SK-N-SH (cell line): Measurements from ENCODE around the gene ADK. TPM values are rescaled to one million over a fixed set of nuclear protein-coding genes. Genes with fewer than 3 reads are reported as not detected.

Source experiments
- CTCF ChIA-PET: fragments of 300-600, 350-600 bp; formaldehyde crosslinking; extraction: SDS; loops from one replicate; lab custom pipeline; 2021; lab: Yijun Ruan, JAX
- POLR2A ChIA-PET: fragments of 350-600 bp; sonication (Branson Sonifier 250); formaldehyde crosslinking; extraction: SDS; loops from one replicate; lab custom pipeline; 2020; ENCODE audit warnings: antibody characterized with exemption, inconsistent platforms; lab: Yijun Ruan, JAX
- DNase-seq: peaks from one replicate; pipeline ENCODE4 v3.0.0; 2012
- H2AFZ ChIP-seq: fragments of 200-600 bp; sonication (generic); 2 replicates; pipeline ENCODE4 v1.8.1; 2016; ENCODE audit warnings: antibody characterized with exemption, mild to moderate bottlenecking, low read depth
- H3F3A ChIP-seq: fragments of 200-600 bp; sonication (generic); replicated peaks from 2 replicates; pipeline ENCODE3; 2016; ENCODE audit warnings: antibody characterized with exemption, mild to moderate bottlenecking; ENCODE audit not compliant: insufficient read depth
- H3K27ac ChIP-seq, 2 experiments: fragments of 200-500 bp in 1 of 2; fragments of 200-600 bp in 1 of 2; sonication (Bioruptor generic) in 1 of 2; sonication (generic), shearing (Covaris generic) in 1 of 2; 2 replicates each; pipeline versions ENCODE4 v1.5.1 to v1.6.1; 2014 to 2016; ENCODE audit warnings: low read depth in 2 of 2, inconsistent platforms in 1 of 2, low read length in 1 of 2, mild to moderate bottlenecking in 1 of 2, mixed read lengths in 1 of 2
- H3K27me3 ChIP-seq: fragments of 200-600 bp; sonication (generic), shearing (Covaris generic); 2 replicates; pipeline ENCODE4 v1.6.1; 2016; ENCODE audit warnings: mixed run types; ENCODE audit not compliant: insufficient read depth
- H3K36me3 ChIP-seq, 2 experiments: fragments of 200-500 bp in 1 of 2; fragments of 200-600 bp in 1 of 2; sonication (Bioruptor generic) in 1 of 2; sonication (generic) in 1 of 2; replicated peaks in 1 of 2; 2 replicates each; pipeline versions ENCODE3 to v1.5.1; 2014 to 2016; ENCODE audit warnings: low read length in 1 of 2, mild to moderate bottlenecking in 1 of 2; ENCODE audit not compliant: insufficient read depth in 2 of 2, control insufficient read depth in 1 of 2
- H3K4me1 ChIP-seq, 2 experiments: fragments of 200-500 bp in 1 of 2; fragments of 200-600 bp in 1 of 2; sonication (Bioruptor generic) in 1 of 2; sonication (generic), shearing (Covaris generic) in 1 of 2; 2 replicates each; pipeline versions ENCODE4 v1.5.1 to v1.6.1; 2014 to 2016; ENCODE audit warnings: low read depth in 1 of 2, low read length in 1 of 2, mixed run types in 1 of 2; ENCODE audit not compliant: insufficient read depth in 2 of 2, control insufficient read depth in 1 of 2
- H3K4me2 ChIP-seq: fragments of 200-600 bp; sonication (generic), shearing (Covaris generic); 2 replicates; pipeline ENCODE4 v1.6.1; 2017; ENCODE audit warnings: mixed run types
- H3K4me3 ChIP-seq, 2 experiments: fragments of 200-500 bp in 1 of 2; fragments of 200-600 bp in 1 of 2; sonication (Bioruptor generic) in 1 of 2; sonication (generic), shearing (Covaris generic) in 1 of 2; 2 replicates each; pipeline versions ENCODE4 v1.5.1 to v1.8.1; 2014 to 2016; ENCODE audit warnings: low read depth in 2 of 2, inconsistent platforms in 1 of 2, low read length in 1 of 2, mild to moderate bottlenecking in 1 of 2, mixed read lengths in 1 of 2, moderate library complexity in 1 of 2
- H3K79me2 ChIP-seq: fragments of 200-600 bp; sonication (generic); 2 replicates; pipeline ENCODE4 v1.8.1; 2017; ENCODE audit warnings: mild to moderate bottlenecking; ENCODE audit not compliant: insufficient read depth
- H3K9ac ChIP-seq: fragments of 200-600 bp; sonication (generic); 2 replicates; pipeline ENCODE4 v1.6.1; 2017; ENCODE audit warnings: mixed run types
- H3K9me2 ChIP-seq: fragments of 200-600 bp; sonication (generic); 2 replicates; pipeline ENCODE4 v1.6.1; 2017; ENCODE audit warnings: mixed run types
- H3K9me3 ChIP-seq: fragments of 200-600 bp; sonication (generic); 2 replicates; pipeline ENCODE4 v1.6.1; 2017; ENCODE audit warnings: mixed run types, mild to moderate bottlenecking, moderate library complexity
- H4K20me1 ChIP-seq: fragments of 200-600 bp; sonication (generic); 2 replicates; pipeline ENCODE4 v1.6.1; 2017; ENCODE audit warnings: mild to moderate bottlenecking, mixed run types; ENCODE audit not compliant: insufficient read depth
- CHD2 ChIP-seq: fragments of 150-350 bp; IDR thresholded peaks from 2 replicates; pipeline ENCODE4 v1.6.1; 2018; ENCODE audit warnings: low read length; ENCODE audit not compliant: partially characterized antibody
- CTCF ChIP-seq: fragments of 200-600 bp; sonication (generic); IDR thresholded peaks from 2 replicates; pipeline ENCODE4 v1.6.1; 2017; ENCODE audit warnings: antibody characterized with exemption, mild to moderate bottlenecking, moderate library complexity
- EZH2phosphoT487 ChIP-seq: fragments of 200-600 bp; sonication (generic); IDR thresholded peaks from 2 replicates; pipeline ENCODE4 v1.6.1; 2017; ENCODE audit warnings: low read depth, mixed run types, mild to moderate bottlenecking, antibody characterized with exemption, moderate library complexity, borderline replicate concordance
- FOSL2 ChIP-seq: IDR thresholded peaks from 2 replicates; pipeline ENCODE4 v1.4.0; 2012; ENCODE audit warnings: low read depth, mild to moderate bottlenecking, moderate library complexity, borderline replicate concordance
- FOXJ3 ChIP-seq: sonication (generic); formaldehyde crosslinking; IDR thresholded peaks from 2 replicates; pipeline ENCODE4 v1.5.1; 2020; ENCODE audit warnings: mild to moderate bottlenecking, missing genetic modification reagents
- MAX ChIP-seq: IDR thresholded peaks from 2 replicates; pipeline ENCODE4 v1.4.0; 2012; ENCODE audit warnings: low read depth
- MEF2A ChIP-seq: IDR thresholded peaks from 2 replicates; pipeline ENCODE4 v1.4.0; 2012; ENCODE audit warnings: low read depth, borderline replicate concordance
- NRF1 ChIP-seq: IDR thresholded peaks from 2 replicates; pipeline ENCODE4 v1.6.1; 2012; ENCODE audit warnings: low read depth, mild to moderate bottlenecking, low read length
- RAD21 ChIP-seq: IDR thresholded peaks from 2 replicates; pipeline ENCODE4 v1.6.1; 2012; ENCODE audit warnings: mild to moderate bottlenecking, low read length
- RFX5 ChIP-seq: IDR thresholded peaks from 2 replicates; pipeline ENCODE4 v1.6.1; 2012; ENCODE audit warnings: mild to moderate bottlenecking, improper control_type of control experiment, low read length
- SMC3 ChIP-seq: IDR thresholded peaks from 2 replicates; pipeline ENCODE4 v1.6.1; 2012; ENCODE audit warnings: low read depth, low read length, improper control_type of control experiment
- TAF1 ChIP-seq: IDR thresholded peaks from 2 replicates; pipeline ENCODE4 v1.6.1; 2012; ENCODE audit warnings: low read depth, mild to moderate bottlenecking, low read length, moderate library complexity, borderline replicate concordance
- TEAD4 ChIP-seq: IDR thresholded peaks from 2 replicates; pipeline ENCODE4 v1.4.0; 2012; ENCODE audit warnings: mild to moderate bottlenecking, borderline replicate concordance; ENCODE audit not compliant: insufficient read depth
- YY1 ChIP-seq: IDR thresholded peaks from 2 replicates; pipeline ENCODE4 v1.4.0; 2012; ENCODE audit warnings: low read depth, mild to moderate bottlenecking
- WGBS: methylation state at CpG from one replicate; pipeline ENCODE4 v1.1.6; 2017; ENCODE audit warnings: low lambda C conversion rate; 5-methylcytosine and 5-hydroxymethylcytosine counted together
- polyA plus RNA-seq, 3 experiments: library from polyadenylated mRNA; depleted of rRNA; stranded (reverse); fragments of >200 nt; gene quantifications; 2 replicates each; pipeline ENCODE4 v1.2.3, GENCODE V29; 2012
- TF ChIP-seq, protein P1 (sequence below): IDR thresholded peaks from 2 replicates; pipeline ENCODE4; 2012
- TF ChIP-seq, protein P2 (sequence below): IDR thresholded peaks from 2 replicates; pipeline ENCODE4 v1.6.1; 2012; ENCODE audit warnings: mild to moderate bottlenecking, low read depth, low read length, moderate library complexity
- TF ChIP-seq, protein P3 (sequence below): IDR thresholded peaks from 2 replicates; pipeline ENCODE4 v1.4.0; 2012; ENCODE audit warnings: low read depth, borderline replicate concordance

Gene ADK
- polyA plus RNA-seq, 1 of the 3 experiments (the other 2 are of a cell fraction): 25.1 TPM

DNA sequence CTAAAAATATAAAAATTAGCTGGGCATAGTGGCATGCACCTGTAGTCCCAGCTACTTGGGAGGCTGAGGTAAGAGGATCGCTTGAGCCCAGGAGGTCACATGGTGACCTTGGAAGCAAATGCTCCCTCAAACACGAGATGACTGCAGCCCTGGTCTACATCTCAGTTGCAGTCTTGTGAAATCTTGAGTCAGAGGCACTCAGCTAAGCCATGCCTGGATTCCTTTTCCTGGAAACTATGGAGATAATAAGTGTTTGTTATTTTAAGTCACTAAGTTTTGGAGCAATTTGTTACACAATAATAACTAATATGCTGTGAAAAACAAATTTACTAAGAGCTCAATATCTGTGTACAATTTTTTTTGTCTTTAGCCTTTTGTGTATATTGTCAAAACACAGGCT lies 391.1 kb downstream of the ADK start (continued):
- TF ChIP-seq, protein P1, sequence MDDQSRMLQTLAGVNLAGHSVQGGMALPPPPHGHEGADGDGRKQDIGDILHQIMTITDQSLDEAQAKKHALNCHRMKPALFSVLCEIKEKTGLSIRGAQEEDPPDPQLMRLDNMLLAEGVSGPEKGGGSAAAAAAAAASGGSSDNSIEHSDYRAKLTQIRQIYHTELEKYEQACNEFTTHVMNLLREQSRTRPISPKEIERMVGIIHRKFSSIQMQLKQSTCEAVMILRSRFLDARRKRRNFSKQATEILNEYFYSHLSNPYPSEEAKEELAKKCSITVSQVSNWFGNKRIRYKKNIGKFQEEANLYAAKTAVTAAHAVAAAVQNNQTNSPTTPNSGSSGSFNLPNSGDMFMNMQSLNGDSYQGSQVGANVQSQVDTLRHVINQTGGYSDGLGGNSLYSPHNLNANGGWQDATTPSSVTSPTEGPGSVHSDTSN: no peak
- TF ChIP-seq TAF1 (no peak), RFX5 (no peak), CHD2 (no peak), TEAD4 (no peak)

GRCh38 chr10:74543276-74543675 lies 392.3 kb downstream of the ADK start:
- H3K9ac ChIP-seq: no peak overlapping the region
- TF ChIP-seq, protein P2, sequence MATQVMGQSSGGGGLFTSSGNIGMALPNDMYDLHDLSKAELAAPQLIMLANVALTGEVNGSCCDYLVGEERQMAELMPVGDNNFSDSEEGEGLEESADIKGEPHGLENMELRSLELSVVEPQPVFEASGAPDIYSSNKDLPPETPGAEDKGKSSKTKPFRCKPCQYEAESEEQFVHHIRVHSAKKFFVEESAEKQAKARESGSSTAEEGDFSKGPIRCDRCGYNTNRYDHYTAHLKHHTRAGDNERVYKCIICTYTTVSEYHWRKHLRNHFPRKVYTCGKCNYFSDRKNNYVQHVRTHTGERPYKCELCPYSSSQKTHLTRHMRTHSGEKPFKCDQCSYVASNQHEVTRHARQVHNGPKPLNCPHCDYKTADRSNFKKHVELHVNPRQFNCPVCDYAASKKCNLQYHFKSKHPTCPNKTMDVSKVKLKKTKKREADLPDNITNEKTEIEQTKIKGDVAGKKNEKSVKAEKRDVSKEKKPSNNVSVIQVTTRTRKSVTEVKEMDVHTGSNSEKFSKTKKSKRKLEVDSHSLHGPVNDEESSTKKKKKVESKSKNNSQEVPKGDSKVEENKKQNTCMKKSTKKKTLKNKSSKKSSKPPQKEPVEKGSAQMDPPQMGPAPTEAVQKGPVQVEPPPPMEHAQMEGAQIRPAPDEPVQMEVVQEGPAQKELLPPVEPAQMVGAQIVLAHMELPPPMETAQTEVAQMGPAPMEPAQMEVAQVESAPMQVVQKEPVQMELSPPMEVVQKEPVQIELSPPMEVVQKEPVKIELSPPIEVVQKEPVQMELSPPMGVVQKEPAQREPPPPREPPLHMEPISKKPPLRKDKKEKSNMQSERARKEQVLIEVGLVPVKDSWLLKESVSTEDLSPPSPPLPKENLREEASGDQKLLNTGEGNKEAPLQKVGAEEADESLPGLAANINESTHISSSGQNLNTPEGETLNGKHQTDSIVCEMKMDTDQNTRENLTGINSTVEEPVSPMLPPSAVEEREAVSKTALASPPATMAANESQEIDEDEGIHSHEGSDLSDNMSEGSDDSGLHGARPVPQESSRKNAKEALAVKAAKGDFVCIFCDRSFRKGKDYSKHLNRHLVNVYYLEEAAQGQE: no peak
- TF ChIP-seq, protein P1: no peak
- TF ChIP-seq MEF2A (no peak), RAD21 (no peak), CTCF (no peak), SMC3 (no peak), TAF1 (no peak), MAX (no peak), EZH2phosphoT487 (no peak), RFX5 (no peak), FOSL2 (no peak), NRF1 (no peak), FOXJ3 (CRISPR knock-in tag) (no peak), YY1 (no peak)
- TF ChIP-seq, protein P3, sequence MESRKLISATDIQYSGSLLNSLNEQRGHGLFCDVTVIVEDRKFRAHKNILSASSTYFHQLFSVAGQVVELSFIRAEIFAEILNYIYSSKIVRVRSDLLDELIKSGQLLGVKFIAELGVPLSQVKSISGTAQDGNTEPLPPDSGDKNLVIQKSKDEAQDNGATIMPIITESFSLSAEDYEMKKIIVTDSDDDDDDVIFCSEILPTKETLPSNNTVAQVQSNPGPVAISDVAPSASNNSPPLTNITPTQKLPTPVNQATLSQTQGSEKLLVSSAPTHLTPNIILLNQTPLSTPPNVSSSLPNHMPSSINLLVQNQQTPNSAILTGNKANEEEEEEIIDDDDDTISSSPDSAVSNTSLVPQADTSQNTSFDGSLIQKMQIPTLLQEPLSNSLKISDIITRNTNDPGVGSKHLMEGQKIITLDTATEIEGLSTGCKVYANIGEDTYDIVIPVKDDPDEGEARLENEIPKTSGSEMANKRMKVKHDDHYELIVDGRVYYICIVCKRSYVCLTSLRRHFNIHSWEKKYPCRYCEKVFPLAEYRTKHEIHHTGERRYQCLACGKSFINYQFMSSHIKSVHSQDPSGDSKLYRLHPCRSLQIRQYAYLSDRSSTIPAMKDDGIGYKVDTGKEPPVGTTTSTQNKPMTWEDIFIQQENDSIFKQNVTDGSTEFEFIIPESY: no peak
- peaks cover 4% of the 10 kb centered on the region for H3F3A ChIP-seq
- H3K36me3 ChIP-seq: peaks cover 0 to 4% of the 10 kb centered on the region in 2 experiments
- H3K79me2 ChIP-seq: no peaks in the 10 kb centered on the region
- H3K4me2 ChIP-seq: no peak overlapping the region; the same call in 1 of the 2 replicates
- H4K20me1 ChIP-seq: no peaks in the 10 kb centered on the region
- no peak overlapping the region for H2AFZ ChIP-seq
- CTCF ChIA-PET: no interaction called here
- H3K4me3 ChIP-seq: no peak overlapping the region
- 65% methylated on average over 1 of the region's 1 CpG for whole genome bisulfite sequencing
- no peaks in the 10 kb centered on the region for H3K9me2 ChIP-seq
- no peaks in the 10 kb centered on the region for H3K9me3 ChIP-seq
- H3K27ac ChIP-seq: peak overlapping the region in 1 of 2 experiments; percentile 34; a peak in 1 of 4 replicates
- POLR2A ChIA-PET: no interaction called here
- H3K4me1 ChIP-seq: peaks cover 0 to 4% of the 10 kb centered on the region in 2 experiments; a peak in 1 of 4 replicates
- H3K27me3 ChIP-seq: no peaks in the 10 kb centered on the region
- DNase-seq: no peak
